Umbilical cord (tissue), 2 donors: Measurements from ENCODE around the gene DNAH1. TPM values are rescaled to one million over a fixed set of nuclear protein-coding genes. Genes with fewer than 3 reads are reported as not detected.

Experiments
- DNase-seq: peaks from one replicate; pipeline ENCODE4 v3.0.0-alpha.2; 2015; ENCODE audit warnings: low spot score
- total RNA-seq: library from RNA; depleted of rRNA; stranded (reverse); fragments of >200 nt; gene quantifications from one replicate; pipeline ENCODE4 v1.2.3, GENCODE V29; 2014; ENCODE audit warnings: low replicate concordance; ENCODE audit not compliant: insufficient read depth

The DNAH1 gene
- total RNA-seq, 1 donor from 2014 or later: 2.9 TPM

GRCh38 chr3:52357151-52358080, 41.3 kb downstream of the DNAH1 start:
- no peak for DNase-seq

- no peak for DNase-seq
Observed at GRCh38 chr3:52358362-52358940, 42.3 kb downstream of the DNAH1 start.

DNA sequence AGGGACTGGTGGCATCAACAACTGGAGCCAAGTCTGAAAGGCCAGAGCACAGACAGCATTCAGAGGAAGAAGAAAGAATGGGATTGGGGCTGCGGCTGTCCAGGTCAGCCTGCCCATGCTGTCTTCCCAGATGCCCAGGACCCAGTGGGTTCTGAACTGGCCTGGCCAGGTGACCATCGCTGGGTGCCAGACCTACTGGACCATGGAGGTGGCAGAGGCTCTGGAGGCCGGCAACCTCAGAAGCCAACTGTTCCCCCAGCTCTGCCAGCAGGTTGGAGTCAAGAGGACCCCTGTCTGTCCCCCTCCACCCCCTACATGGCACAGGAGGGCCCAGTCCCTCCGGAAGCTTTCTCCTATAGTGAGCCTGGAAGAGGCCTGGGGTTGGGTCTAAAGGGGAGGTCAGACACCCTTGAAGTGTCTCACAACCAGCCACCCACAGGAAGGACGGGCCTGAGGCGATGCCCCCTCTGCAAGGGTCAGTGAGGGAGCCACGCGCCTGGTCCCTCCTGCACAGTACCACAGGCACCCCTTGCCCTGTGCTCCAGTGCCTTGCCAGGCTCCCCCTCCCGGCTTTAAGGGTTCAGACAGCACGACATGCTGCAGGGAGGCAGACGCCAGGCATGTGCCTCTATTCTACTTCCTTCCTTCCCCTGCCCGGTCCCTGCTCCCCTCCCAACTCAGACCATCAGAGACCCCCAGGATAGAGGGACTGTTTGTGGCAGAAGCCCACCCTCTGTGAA, 43.2 kb downstream of the DNAH1 start:
- DNase-seq: no peak

GRCh38 chr3:52361011-52361410, 44.9 kb downstream of the DNAH1 start:
- DNase-seq: no peak

- no peak for DNase-seq
Observed at GRCh38 chr3:52361454-52361853, 45.3 kb downstream of the DNAH1 start.

DNA sequence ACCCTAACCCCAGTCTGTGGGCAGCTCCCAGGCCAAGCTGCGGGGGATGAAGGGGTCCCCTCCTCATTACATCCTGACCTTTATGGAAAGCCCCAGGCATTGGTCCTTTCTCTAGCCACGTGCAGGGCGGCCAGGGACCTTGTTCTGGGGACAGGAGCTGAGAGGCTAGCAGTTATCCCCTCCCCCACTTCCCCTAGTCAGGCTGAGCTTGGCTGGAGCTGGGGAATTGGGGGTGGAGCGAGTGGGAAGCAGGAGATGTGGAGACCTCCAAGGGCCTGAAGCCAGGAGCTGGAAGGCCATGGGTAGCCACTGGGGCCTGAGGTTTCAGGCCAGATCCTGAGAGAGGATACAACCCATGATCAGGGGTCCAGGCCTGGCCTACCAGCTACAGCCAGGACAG, 45.8 kb downstream of the DNAH1 start:
- no peak for DNase-seq

DNA sequence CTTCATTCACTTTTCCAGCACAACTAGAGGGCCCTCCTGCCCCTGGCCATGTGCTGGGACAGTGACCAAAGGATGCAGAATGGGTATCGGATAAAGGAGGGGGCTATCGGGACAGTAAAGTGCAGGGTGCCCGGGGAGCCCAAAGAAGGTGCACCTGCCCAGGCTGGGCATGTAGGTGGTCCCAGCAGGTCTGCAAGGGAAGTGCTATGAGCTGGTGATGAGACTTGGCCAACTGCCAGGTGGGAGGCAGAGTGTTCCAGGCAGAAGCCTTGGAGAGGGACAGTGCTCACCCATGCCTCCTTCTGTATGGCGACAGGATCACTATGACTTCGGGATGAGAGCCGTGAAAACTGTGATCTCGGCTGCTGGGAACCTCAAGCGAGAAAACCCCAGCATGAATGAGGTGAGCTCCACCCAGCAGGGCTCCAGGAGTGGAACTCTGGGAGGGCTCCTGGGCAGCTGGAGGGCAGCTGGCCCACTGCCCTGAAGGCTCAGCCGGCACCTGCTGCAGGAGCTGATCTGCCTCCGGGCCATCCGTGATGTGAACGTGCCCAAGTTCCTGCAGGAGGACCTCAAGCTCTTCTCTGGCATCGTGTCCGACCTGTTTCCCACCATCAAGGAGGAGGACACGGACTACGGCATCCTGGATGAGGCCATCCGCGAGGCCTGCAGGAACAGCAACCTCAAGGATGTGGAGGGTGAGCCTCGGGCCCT, 48.4 kb downstream of the DNAH1 start:
- no peak for DNase-seq

- DNase-seq: no peak
Observed at GRCh38 chr3:52366527-52366926, 50.4 kb downstream of the DNAH1 start.

DNA sequence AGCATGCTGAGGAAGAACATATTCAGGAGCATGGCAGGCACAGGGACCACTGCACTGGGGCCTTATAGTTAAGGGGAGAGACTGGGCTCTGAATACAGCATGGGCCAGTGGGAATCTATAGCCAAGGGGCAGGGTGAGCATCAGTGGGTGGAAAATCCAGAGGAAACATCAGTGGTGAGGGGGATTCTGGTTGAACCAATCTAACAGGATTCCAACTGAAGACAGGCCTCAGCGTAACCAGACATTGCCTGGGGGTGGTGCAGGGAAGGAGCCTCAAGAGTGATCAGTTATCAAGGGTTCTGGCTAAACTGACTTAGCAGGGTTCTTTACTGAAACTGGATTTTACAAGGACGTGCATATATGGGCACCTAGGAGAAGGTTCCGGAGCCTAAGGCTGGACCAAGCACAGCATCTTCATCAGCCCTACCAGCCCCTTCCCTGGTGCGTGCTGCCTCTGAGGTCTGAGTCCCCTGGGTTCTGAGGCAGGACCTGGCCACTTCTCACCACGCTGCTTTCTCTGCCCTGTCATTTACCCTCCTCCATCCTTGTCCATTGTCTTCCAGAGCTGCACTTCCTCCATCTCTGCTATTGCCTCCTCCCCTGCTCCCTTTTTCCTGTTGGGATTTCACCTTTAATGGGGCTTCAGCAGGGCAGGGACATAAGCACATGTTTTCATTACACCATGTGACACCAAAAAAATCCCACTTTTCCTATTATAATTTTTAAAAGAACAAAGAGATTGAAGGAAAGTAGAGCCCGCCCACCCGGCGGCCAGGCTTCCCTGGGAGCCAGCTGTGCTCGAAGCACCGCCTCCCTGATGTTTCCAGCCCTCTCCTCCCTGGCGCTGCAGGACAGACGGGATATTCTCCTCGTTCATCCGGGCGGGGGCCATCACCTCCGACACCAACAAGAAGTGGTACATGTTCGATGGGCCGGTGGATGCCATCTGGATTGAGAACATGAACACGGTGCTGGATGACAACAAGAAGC, 52.1 kb downstream of the DNAH1 start:
- DNase-seq: no peak

DNA sequence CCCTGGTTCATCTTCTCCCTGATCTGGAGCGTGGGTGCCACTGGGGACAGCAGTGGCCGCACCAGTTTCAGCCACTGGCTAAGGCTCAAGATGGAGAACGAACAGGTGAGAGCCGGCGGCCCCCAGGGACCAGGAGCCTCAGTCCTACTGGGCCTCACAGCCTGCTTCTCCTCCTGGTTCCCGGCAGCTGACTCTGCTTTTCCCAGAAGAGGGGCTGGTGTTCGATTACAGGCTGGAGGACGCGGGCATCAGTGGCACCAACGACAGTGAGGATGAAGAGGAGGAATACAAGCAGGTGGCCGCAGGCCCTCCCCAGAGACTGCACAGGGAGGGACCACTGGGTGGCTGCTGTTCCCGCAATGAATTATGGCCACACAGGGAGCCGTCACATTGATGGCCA, 54.4 kb downstream of the DNAH1 start:
- DNase-seq: no peak

- DNase-seq: no peak
Observed at GRCh38 chr3:52372822-52373504, 56.8 kb downstream of the DNAH1 start.

DNA sequence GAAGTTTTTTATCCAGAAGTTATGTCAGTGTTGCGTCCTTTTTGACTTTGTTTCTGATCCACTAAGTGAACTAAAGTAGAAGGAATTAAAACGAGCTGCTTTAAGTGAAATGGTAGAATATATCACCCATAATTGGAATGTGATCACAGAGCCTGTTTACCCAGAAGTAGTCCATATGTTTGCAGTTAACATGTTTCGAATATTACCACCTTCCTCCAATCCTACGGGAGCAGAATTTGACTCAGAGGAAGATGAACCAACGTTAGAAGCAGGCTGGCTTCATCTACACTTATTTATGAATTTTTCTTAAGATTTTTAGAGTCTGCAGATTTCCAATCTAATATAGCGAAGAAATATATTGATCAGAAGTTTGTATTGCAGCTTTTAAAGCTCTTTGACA, 57.6 kb downstream of the DNAH1 start:
- DNase-seq: no peak

DNA sequence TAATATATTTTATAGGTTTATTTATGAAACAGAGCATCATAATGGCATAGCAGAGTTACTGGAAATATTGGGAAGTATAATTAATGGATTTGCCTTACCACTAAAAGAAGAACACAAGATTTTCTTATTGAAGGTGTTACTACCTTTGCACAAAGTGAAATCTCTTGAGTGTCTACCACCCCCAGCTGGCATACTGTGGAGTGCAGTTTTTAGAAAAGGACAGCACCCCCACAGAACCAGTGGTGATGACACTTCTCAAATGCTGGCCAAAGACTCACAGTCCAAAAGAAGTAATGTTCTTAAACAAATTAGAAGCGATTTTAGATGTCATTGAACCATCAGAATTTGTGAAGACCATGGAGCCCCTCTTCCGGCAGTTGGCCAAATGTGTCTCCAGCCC, 58.1 kb downstream of the DNAH1 start:
- DNase-seq: no peak

DNA sequence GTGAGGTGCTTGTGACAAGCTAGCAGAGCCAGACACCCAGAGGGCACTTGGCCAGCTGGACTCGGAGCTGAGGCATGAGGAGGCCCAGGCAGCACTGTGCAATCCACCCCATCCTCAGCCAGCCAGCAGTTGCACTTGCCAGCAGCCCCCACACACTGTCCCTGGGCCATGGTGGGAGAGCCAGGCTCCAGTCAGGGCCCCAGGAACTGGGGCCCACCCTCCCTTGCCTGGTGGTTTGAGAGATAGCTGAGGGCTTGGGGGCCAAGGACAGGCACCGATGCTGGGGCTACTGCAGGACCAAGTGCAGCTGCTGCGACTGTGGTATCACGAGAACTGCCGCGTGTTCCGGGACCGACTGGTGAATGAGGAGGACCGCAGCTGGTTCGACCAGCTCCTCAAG, 63.5 kb downstream of the DNAH1 start:
- no peak for DNase-seq

- DNase-seq: no peak
Observed at GRCh38 chr3:52380023-52380422, 63.9 kb downstream of the DNAH1 start.

- DNase-seq: no peak
Observed at GRCh38 chr3:52381623-52382022, 65.5 kb downstream of the DNAH1 start.

GRCh38 chr3:52383446-52383845, 67.3 kb downstream of the DNAH1 start:
- no peak for DNase-seq

- no peak for DNase-seq
Observed at GRCh38 chr3:52384019-52384761, 68.1 kb downstream of the DNAH1 start.

DNA sequence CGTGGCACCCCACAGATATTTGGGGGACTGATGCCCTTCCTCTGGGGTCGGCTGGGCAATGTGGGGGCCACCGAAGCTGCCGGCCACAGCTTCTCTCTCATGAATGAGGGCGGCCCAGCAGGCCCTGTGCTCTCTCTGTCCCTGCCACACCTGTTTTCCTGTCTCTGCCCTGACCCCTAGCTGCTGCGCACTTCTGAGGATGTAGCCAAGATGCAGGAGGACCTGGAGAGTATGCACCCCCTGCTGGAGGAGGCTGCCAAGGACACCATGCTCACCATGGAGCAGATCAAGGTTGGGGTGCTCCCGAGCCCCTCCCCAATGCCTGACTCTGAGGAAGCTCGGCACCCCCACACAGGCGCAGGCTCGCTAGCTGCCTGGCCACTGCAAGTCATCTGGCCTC, 69.0 kb downstream of the DNAH1 start:
- DNase-seq: no peak
